ENCODE results near the gene ACIN1. TPM values are rescaled to one million over a fixed set of nuclear protein-coding genes. Genes with fewer than 3 reads are reported as not detected.

The ACIN1 gene
- total and polyA plus RNA-seq, 2 of the 13 experiments (the other 11 are each of a cell fraction or from before 2014, with no cell fraction given) = 165 to 183 TPM

DNA sequence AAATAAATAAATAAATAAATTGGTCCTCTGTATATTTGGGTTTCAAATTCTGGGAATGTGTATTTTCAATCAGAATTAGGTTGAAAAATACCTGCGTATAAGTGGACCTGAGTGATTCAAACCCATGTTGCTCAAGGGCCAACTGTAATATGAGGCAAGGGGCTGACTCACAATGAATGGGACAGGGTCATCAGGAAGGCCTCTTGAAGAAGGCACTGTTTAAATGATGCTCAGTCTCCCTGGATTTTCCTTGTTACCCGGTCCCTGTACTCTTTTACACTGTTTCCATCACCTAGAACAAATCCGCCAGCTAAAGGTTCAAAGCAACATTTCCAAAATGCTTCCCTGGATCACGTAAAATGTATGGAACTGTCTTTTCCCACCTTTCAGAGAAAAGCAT, 64.0 kb downstream of the ACIN1 start (continued):
- TF ChIP-seq, protein P1, sequence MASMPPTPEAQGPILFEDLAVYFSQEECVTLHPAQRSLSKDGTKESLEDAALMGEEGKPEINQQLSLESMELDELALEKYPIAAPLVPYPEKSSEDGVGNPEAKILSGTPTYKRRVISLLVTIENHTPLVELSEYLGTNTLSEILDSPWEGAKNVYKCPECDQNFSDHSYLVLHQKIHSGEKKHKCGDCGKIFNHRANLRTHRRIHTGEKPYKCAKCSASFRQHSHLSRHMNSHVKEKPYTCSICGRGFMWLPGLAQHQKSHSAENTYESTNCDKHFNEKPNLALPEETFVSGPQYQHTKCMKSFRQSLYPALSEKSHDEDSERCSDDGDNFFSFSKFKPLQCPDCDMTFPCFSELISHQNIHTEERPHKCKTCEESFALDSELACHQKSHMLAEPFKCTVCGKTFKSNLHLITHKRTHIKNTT (CRISPR knock-in tag; IDR thresholded peaks at IDR 0.05) = no peak
- TF ChIP-seq KMT2B (CRISPR knock-in tag; IDR thresholded peaks at IDR 0.05) (no peak), RORA (CRISPR knock-in tag; IDR thresholded peaks at IDR 0.05) (0 out of 2 replicates have a peak, but pooled peaks have one; percentile 49), CENPT (CRISPR knock-in tag; IDR thresholded peaks at IDR 0.05; ENCODE audit: low read depth) (no peak), ZSCAN9 (CRISPR knock-in tag; IDR thresholded peaks at IDR 0.05; ENCODE audit: borderline replicate concordance) (no peak), POLR2A (IDR thresholded peaks at IDR 0.05; ENCODE audit: insufficient read depth in 1 of 2, low read depth in 2 of 2, low read length in 2 of 2) (0 out of 4 replicates have a peak, but pooled peaks of 1 of the 2 experiments have one; percentile 15), RXRB (CRISPR knock-in tag; IDR thresholded peaks at IDR 0.05; ENCODE audit: borderline replicate concordance) (no peak), RAD51 (IDR thresholded peaks at IDR 0.05; ENCODE audit: borderline replicate concordance) (no peak), ZNF7 (CRISPR knock-in tag; IDR thresholded peaks at IDR 0.05) (no peak), ZNF337 (CRISPR knock-in tag; IDR thresholded peaks at IDR 0.05; ENCODE audit: borderline replicate concordance, low read depth) (no peak), ZNF468 (CRISPR knock-in tag; IDR thresholded peaks at IDR 0.05) (no peak), ZNF33A (CRISPR knock-in tag; IDR thresholded peaks at IDR 0.05; ENCODE audit: borderline replicate concordance) (no peak)
- TF ChIP-seq, protein P2, sequence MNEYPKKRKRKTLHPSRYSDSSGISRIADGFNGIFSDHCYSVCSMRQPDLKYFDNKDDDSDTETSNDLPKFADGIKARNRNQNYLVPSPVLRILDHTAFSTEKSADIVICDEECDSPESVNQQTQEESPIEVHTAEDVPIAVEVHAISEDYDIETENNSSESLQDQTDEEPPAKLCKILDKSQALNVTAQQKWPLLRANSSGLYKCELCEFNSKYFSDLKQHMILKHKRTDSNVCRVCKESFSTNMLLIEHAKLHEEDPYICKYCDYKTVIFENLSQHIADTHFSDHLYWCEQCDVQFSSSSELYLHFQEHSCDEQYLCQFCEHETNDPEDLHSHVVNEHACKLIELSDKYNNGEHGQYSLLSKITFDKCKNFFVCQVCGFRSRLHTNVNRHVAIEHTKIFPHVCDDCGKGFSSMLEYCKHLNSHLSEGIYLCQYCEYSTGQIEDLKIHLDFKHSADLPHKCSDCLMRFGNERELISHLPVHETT (CRISPR knock-in tag; conservative IDR thresholded peaks at IDR 0.05) = no peak
- TF ChIP-seq, protein P3, sequence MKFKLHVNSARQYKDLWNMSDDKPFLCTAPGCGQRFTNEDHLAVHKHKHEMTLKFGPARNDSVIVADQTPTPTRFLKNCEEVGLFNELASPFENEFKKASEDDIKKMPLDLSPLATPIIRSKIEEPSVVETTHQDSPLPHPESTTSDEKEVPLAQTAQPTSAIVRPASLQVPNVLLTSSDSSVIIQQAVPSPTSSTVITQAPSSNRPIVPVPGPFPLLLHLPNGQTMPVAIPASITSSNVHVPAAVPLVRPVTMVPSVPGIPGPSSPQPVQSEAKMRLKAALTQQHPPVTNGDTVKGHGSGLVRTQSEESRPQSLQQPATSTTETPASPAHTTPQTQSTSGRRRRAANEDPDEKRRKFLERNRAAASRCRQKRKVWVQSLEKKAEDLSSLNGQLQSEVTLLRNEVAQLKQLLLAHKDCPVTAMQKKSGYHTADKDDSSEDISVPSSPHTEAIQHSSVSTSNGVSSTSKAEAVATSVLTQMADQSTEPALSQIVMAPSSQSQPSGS (CRISPR knock-in tag; IDR thresholded peaks at IDR 0.05) = no peak
- TF ChIP-seq, protein P4, sequence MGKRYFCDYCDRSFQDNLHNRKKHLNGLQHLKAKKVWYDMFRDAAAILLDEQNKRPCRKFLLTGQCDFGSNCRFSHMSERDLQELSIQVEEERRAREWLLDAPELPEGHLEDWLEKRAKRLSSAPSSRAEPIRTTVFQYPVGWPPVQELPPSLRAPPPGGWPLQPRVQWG (CRISPR knock-in tag; IDR thresholded peaks at IDR 0.05; ENCODE audit: borderline replicate concordance, low read depth) = no peak
- TF ChIP-seq, protein P5, sequence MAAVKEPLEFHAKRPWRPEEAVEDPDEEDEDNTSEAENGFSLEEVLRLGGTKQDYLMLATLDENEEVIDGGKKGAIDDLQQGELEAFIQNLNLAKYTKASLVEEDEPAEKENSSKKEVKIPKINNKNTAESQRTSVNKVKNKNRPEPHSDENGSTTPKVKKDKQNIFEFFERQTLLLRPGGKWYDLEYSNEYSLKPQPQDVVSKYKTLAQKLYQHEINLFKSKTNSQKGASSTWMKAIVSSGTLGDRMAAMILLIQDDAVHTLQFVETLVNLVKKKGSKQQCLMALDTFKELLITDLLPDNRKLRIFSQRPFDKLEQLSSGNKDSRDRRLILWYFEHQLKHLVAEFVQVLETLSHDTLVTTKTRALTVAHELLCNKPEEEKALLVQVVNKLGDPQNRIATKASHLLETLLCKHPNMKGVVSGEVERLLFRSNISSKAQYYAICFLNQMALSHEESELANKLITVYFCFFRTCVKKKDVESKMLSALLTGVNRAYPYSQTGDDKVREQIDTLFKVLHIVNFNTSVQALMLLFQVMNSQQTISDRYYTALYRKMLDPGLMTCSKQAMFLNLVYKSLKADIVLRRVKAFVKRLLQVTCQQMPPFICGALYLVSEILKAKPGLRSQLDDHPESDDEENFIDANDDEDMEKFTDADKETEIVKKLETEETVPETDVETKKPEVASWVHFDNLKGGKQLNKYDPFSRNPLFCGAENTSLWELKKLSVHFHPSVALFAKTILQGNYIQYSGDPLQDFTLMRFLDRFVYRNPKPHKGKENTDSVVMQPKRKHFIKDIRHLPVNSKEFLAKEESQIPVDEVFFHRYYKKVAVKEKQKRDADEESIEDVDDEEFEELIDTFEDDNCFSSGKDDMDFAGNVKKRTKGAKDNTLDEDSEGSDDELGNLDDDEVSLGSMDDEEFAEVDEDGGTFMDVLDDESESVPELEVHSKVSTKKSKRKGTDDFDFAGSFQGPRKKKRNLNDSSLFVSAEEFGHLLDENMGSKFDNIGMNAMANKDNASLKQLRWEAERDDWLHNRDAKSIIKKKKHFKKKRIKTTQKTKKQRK (IDR thresholded peaks at IDR 0.05; ENCODE audit: low read length) = no peak
- TF ChIP-seq, protein P6, sequence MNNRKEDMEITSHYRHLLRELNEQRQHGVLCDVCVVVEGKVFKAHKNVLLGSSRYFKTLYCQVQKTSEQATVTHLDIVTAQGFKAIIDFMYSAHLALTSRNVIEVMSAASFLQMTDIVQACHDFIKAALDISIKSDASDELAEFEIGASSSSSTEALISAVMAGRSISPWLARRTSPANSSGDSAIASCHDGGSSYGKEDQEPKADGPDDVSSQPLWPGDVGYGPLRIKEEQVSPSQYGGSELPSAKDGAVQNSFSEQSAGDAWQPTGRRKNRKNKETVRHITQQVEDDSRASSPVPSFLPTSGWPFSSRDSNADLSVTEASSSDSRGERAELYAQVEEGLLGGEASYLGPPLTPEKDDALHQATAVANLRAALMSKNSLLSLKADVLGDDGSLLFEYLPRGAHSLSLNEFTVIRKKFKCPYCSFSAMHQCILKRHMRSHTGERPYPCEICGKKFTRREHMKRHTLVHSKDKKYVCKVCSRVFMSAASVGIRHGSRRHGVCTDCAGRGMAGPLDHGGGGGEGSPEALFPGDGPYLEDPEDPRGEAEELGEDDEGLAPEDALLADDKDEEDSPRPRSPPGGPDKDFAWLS (CRISPR knock-in tag; IDR thresholded peaks at IDR 0.05; ENCODE audit: borderline replicate concordance) = no peak
- TF ChIP-seq, protein P7, sequence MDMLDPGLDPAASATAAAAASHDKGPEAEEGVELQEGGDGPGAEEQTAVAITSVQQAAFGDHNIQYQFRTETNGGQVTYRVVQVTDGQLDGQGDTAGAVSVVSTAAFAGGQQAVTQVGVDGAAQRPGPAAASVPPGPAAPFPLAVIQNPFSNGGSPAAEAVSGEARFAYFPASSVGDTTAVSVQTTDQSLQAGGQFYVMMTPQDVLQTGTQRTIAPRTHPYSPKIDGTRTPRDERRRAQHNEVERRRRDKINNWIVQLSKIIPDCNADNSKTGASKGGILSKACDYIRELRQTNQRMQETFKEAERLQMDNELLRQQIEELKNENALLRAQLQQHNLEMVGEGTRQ (IDR thresholded peaks at IDR 0.05; ENCODE audit: low read depth, low read length) = no peak
- TF ChIP-seq, protein P7 (CRISPR knock-in tag; IDR thresholded peaks at IDR 0.05; ENCODE audit: borderline replicate concordance) = no peak

Measured in HepG2 (cell line).